GM23248 (cell line): Measurements from ENCODE around the gene DACH1.

Experiments
- EZH2 ChIP-seq: fragments of 200-600 bp; sonication (generic); IDR thresholded peaks from 2 replicates; pipeline ENCODE4 v1.6.1; 2018; ENCODE audit warnings: antibody characterized with exemption, mild to moderate bottlenecking; ENCODE audit not compliant: insufficient read depth, poor library complexity, severe bottlenecking
- EZH2phosphoT487 ChIP-seq: fragments of 200-600 bp; sonication (generic); IDR thresholded peaks from 2 replicates; pipeline ENCODE4 v1.6.1; 2018; ENCODE audit warnings: antibody characterized with exemption, moderate library complexity, mild to moderate bottlenecking, low read depth; ENCODE audit not compliant: insufficient read depth

GRCh38 chr13:71856548-71857043, 10.4 kb downstream of the DACH1 start:
- TF ChIP-seq EZH2 (no peak), EZH2phosphoT487 (no peak)
